ENCODE results near the gene TMEM45A.

The TMEM45A gene

GRCh38 chr3:100621251-100621650 lies 128.8 kb downstream of the TMEM45A start:
- H3K27me3 ChIP-seq (ENCODE audit: control insufficient read depth, insufficient read depth, low read length), result no peaks in the 10 kb centered on the region
- H3K36me3 ChIP-seq (ENCODE audit: control insufficient read depth, insufficient read depth, low read length), result no peaks in the 10 kb centered on the region
- H3K4me1 ChIP-seq (ENCODE audit: control insufficient read depth, insufficient read depth, low read length), result no peaks in the 10 kb centered on the region
- H3K27ac ChIP-seq (ENCODE audit: low read depth, low read length), result no peak overlapping the region
- H3K4me3 ChIP-seq (ENCODE audit: low read length), result no peak overlapping the region
- H3K9ac ChIP-seq (ENCODE audit: low read length), result no peak overlapping the region
